Measurements from ENCODE around the gene ATP11B.

GRCh38 chr3:182811269-182811596 is 17.9 kb downstream of the ATP11B start:
- no peak for TF ChIP-seq EZH2 (IDR thresholded peaks at IDR 0.05)
- no peak for TF ChIP-seq POLR2AphosphoS5 (IDR thresholded peaks at IDR 0.05; ENCODE audit: borderline replicate concordance, low read depth, low read length)
- TF ChIP-seq FOXP2 (optimal IDR thresholded peaks at IDR 0.05; ENCODE audit: control extremely low read depth, extremely low read length, insufficient read depth): no peak
